ENCODE results near the gene CHAT. TPM values are rescaled to one million over a fixed set of nuclear protein-coding genes. Genes with fewer than 3 reads are reported as not detected.

Gene CHAT
- total RNA-seq, 1 experiment from 2014 or later: 0.18 TPM

DNA sequence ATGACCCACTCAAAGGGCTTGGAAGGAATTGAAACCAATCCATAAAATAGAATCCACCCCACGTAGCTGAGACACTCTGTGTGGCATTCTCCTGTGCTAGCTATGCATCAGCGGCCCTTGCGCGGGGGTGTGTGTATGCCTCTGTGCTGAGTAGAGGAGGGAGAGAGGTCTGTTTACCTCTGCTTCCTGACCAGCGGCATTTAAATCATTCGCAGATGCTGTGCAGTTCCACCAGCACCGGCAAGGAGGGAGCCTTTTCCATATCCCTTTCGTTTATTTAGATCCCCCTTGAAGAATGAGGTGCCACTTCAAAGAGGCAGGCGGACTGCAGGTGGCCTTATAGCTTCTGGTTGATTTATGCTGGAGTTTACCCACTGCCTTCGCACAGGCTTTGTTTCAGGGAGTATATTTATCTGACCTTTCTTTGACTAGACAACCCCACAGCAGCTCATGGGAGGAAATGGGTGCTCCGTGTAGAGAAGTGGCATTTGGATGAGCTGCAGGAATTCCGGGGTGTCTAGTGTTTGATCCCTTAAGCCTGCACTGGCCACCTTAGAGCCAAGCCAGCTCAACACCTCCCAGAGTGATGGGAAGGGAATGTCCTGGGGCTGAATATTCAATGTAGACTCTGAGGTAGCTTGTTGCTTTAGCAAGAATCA, 77.0 kb downstream of the CHAT start:
- peaks cover 14% of the 10 kb centered on the region for H3K4me1 Mint-ChIP-seq (ENCODE audit: low read depth, unreplicated experiment)
- H3K27ac Mint-ChIP-seq (ENCODE audit: unreplicated experiment): no peak overlapping the region
- H3K36me3 ChIP-seq (ENCODE audit: control insufficient read depth, insufficient read depth, low read length): no peaks in the 10 kb centered on the region
- no peak for DNase-seq
- no peaks in the 10 kb centered on the region for H3K27me3 Mint-ChIP-seq (ENCODE audit: insufficient read depth, unreplicated experiment)
- no peak overlapping the region for H3K4me3 Mint-ChIP-seq (ENCODE audit: unreplicated experiment)
- H3K9me3 Mint-ChIP-seq (ENCODE audit: unreplicated experiment): no peaks in the 10 kb centered on the region
- TF ChIP-seq, protein P1, sequence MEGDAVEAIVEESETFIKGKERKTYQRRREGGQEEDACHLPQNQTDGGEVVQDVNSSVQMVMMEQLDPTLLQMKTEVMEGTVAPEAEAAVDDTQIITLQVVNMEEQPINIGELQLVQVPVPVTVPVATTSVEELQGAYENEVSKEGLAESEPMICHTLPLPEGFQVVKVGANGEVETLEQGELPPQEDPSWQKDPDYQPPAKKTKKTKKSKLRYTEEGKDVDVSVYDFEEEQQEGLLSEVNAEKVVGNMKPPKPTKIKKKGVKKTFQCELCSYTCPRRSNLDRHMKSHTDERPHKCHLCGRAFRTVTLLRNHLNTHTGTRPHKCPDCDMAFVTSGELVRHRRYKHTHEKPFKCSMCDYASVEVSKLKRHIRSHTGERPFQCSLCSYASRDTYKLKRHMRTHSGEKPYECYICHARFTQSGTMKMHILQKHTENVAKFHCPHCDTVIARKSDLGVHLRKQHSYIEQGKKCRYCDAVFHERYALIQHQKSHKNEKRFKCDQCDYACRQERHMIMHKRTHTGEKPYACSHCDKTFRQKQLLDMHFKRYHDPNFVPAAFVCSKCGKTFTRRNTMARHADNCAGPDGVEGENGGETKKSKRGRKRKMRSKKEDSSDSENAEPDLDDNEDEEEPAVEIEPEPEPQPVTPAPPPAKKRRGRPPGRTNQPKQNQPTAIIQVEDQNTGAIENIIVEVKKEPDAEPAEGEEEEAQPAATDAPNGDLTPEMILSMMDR (IDR thresholded peaks at IDR 0.05; ENCODE audit: insufficient read depth in 1 of 2, low read depth in 1 of 2, low read length in 1 of 2, severe bottlenecking in 1 of 2, unreplicated experiment in 1 of 2): no peak
- ChIA-PET POLR2A (no interaction called here), CTCF (no interaction called here)
- no peaks in the 10 kb centered on the region for H3K36me3 Mint-ChIP-seq (ENCODE audit: insufficient read depth, unreplicated experiment)
- intact Hi-C loops (cut with micrococcal nuclease; ENCODE audit: unreplicated experiment): no loop called here
- peaks cover 5% of the 10 kb centered on the region; the same call in 1 of the 2 replicates for H3K9me3 ChIP-seq
- no TSS peak for BruUV-seq (replicated peaks)
- H3K4me1 ChIP-seq: peaks cover 8% of the 10 kb centered on the region; the same call in 1 of the 2 replicates
- H3K4me3 ChIP-seq (ENCODE audit: low read depth, low read length): no peak overlapping the region
- H3K27me3 ChIP-seq (replicated peaks; ENCODE audit: control insufficient read depth, insufficient read depth, low read length): peaks cover 1% of the 10 kb centered on the region; the same call in 1 of the 2 replicates

DNA sequence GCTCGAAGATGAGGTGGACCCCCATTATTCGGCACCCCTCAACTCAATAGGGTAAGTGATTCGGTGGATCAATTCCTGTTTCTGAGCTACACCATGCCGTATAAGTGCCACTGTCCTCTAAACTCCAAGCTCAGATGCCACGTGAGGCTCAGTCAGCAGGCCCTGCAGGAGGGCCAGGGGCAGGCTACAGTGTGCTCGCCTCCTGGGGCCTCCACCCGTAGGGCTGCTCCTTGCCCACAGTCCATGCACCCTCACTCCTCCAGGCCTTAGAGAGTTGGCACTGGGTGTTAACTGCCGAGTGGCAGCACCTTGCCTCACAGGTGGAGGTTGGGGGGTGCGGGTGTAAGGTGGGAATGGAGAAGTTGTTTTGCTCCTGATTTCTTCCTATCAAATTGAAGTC, 77.8 kb downstream of the CHAT start:
- H3K27ac Mint-ChIP-seq (ENCODE audit: unreplicated experiment): no peak overlapping the region
- Histone ChIP-seq H3K4me3 (ENCODE audit: low read depth, low read length) (no peak overlapping the region), H3K4me1 (peaks cover 8% of the 10 kb centered on the region; the same call in 1 of the 2 replicates), H3K36me3 (ENCODE audit: control insufficient read depth, insufficient read depth, low read length) (no peaks in the 10 kb centered on the region), H3K27me3 (replicated peaks; ENCODE audit: control insufficient read depth, insufficient read depth, low read length) (peaks cover 1% of the 10 kb centered on the region; the same call in 1 of the 2 replicates), H3K9me3 (peaks cover 5% of the 10 kb centered on the region; the same call in 1 of the 2 replicates)
- peaks cover 14% of the 10 kb centered on the region for H3K4me1 Mint-ChIP-seq (ENCODE audit: low read depth, unreplicated experiment)
- BruUV-seq (replicated peaks): no TSS peak
- CTCF ChIA-PET: no interaction called here
- intact Hi-C loops (cut with micrococcal nuclease; ENCODE audit: unreplicated experiment): no loop called here
- peaks cover 3% of the 10 kb centered on the region for H3K27me3 Mint-ChIP-seq (ENCODE audit: insufficient read depth, unreplicated experiment)
- no peak overlapping the region for H3K4me3 Mint-ChIP-seq (ENCODE audit: unreplicated experiment)
- no peaks in the 10 kb centered on the region for H3K9me3 Mint-ChIP-seq (ENCODE audit: unreplicated experiment)
- no peak for DNase-seq
- TF ChIP-seq, protein P1 (IDR thresholded peaks at IDR 0.05; ENCODE audit: insufficient read depth in 1 of 2, low read depth in 1 of 2, low read length in 1 of 2, severe bottlenecking in 1 of 2, unreplicated experiment in 1 of 2): no peak
- no peaks in the 10 kb centered on the region for H3K36me3 Mint-ChIP-seq (ENCODE audit: insufficient read depth, unreplicated experiment)
- POLR2A ChIA-PET: no interaction called here

DNA sequence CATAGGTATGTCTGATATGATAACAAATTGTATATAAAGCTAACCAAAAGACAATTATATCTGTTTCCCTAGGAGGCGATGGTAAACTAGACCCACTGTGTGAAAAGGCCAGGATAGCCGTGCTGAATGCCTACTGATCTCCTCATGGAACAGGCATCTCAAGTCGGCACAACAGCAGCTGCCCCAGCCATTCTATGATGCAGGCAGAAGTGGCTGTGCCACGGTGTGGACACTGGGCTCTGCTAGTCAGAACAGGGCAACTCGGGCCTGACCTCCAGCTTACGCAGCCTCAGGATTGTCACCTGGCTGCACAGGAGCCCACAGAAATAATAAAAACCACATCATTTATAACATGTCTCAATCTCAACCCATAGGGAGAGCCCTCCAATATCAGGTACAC, 80.6 kb downstream of the CHAT start:
- Histone ChIP-seq H3K4me3 (ENCODE audit: low read depth, low read length) (no peak overlapping the region), H3K27me3 (replicated peaks; ENCODE audit: control insufficient read depth, insufficient read depth, low read length) (peaks cover 1% of the 10 kb centered on the region; the same call in 1 of the 2 replicates), H3K36me3 (ENCODE audit: control insufficient read depth, insufficient read depth, low read length) (no peaks in the 10 kb centered on the region), H3K9me3 (no peaks in the 10 kb centered on the region), H3K4me1 (no peaks in the 10 kb centered on the region)
- Mint-ChIP-seq H3K36me3 (ENCODE audit: insufficient read depth, unreplicated experiment) (no peaks in the 10 kb centered on the region), H3K4me3 (ENCODE audit: unreplicated experiment) (no peak overlapping the region), H3K9me3 (ENCODE audit: unreplicated experiment) (no peaks in the 10 kb centered on the region), H3K27ac (ENCODE audit: unreplicated experiment) (no peak overlapping the region), H3K4me1 (ENCODE audit: low read depth, unreplicated experiment) (no peaks in the 10 kb centered on the region), H3K27me3 (ENCODE audit: insufficient read depth, unreplicated experiment) (peaks cover 6% of the 10 kb centered on the region)
- ChIA-PET POLR2A (no interaction called here), CTCF (no interaction called here)
- no TSS peak for BruUV-seq (replicated peaks)
- intact Hi-C loops (cut with micrococcal nuclease; ENCODE audit: unreplicated experiment): no loop called here
- no peak for DNase-seq
- TF ChIP-seq, protein P1 (IDR thresholded peaks at IDR 0.05; ENCODE audit: insufficient read depth in 1 of 2, low read depth in 1 of 2, low read length in 1 of 2, severe bottlenecking in 1 of 2, unreplicated experiment in 1 of 2): no peak

Measured in Caco-2 (cell line).